ENCODE data around the gene ATP10B. TPM values are rescaled to one million over a fixed set of nuclear protein-coding genes. Genes with fewer than 3 reads are reported as not detected.
"Not testable (repeated sequence)": the region's sequence is repeated elsewhere in the genome, so short reads cannot be mapped to it uniquely, and the experiment has no call there.

Gene ATP10B, protein sequence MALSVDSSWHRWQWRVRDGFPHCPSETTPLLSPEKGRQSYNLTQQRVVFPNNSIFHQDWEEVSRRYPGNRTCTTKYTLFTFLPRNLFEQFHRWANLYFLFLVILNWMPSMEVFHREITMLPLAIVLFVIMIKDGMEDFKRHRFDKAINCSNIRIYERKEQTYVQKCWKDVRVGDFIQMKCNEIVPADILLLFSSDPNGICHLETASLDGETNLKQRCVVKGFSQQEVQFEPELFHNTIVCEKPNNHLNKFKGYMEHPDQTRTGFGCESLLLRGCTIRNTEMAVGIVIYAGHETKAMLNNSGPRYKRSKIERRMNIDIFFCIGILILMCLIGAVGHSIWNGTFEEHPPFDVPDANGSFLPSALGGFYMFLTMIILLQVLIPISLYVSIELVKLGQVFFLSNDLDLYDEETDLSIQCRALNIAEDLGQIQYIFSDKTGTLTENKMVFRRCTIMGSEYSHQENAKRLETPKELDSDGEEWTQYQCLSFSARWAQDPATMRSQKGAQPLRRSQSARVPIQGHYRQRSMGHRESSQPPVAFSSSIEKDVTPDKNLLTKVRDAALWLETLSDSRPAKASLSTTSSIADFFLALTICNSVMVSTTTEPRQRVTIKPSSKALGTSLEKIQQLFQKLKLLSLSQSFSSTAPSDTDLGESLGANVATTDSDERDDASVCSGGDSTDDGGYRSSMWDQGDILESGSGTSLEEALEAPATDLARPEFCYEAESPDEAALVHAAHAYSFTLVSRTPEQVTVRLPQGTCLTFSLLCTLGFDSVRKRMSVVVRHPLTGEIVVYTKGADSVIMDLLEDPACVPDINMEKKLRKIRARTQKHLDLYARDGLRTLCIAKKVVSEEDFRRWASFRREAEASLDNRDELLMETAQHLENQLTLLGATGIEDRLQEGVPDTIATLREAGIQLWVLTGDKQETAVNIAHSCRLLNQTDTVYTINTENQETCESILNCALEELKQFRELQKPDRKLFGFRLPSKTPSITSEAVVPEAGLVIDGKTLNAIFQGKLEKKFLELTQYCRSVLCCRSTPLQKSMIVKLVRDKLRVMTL (N-terminal part only)
- not detected in 2 replicates for total RNA-seq

DNA sequence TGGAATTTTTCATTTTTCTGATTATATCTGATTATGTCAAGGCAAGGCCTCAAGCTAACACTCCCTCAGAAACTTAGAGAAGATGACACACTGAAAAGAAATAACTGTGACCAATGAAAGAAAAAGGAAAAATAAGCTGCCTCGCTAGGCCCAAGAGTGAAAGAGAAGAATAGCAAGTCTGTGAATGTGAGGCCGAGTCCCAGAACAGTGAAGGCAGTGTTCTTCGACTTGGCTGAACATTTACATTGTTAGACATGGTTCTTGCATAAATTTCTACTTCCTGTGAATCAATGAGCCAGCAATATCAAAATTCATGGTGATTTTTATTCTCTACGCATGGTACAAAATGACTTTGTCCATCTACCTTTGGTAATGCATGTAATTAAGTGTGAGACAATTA is at the start of gene ATP10B:
TSS of gene ATP10B (minus strand) at position 163 of the 400 bp plus-strand sequence. CDS start 164,137 bp downstream, outside the sequence.
- Mint-ChIP-seq H3K4me1 (no peaks in the 10 kb centered on the region), H3K9me3 (no peaks in the 10 kb centered on the region), H3K27me3 (no peaks in the 10 kb centered on the region), H3K36me3 (ENCODE audit: low read depth) (no peaks in the 10 kb centered on the region), H3K4me3 (no peak within 1 kb of the TSS), H3K27ac (no peak within 1 kb of the TSS)
- intact Hi-C loops (cut with micrococcal nuclease): no loop called here
- no peak for DNase-seq

DNA sequence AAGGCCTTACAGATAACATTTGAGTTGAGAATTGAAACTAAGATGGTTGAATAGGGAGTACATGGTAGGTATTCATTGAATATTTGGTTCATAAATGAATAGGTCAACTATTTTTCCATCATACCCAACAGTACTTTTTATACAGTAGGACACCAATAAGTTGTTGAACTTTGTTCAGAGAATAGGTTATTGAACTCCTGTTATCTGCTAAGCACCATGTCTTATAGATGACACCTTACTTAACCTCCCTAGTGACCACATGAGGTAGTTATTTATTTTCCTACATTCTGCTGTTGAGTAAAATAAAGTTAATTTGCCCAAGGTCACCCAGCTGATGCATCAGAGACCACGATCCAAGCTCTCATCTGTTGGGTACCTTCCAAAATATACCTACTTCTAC is 49.6 kb upstream of the ATP10B start:
- no peaks in the 10 kb centered on the region for H3K9me3 Mint-ChIP-seq
- peaks cover 2% of the 10 kb centered on the region for H3K27me3 Mint-ChIP-seq
- intact Hi-C loops (cut with micrococcal nuclease): no loop called here
- no peaks in the 10 kb centered on the region for H3K4me1 Mint-ChIP-seq
- no peak for DNase-seq
- no peaks in the 10 kb centered on the region for H3K36me3 Mint-ChIP-seq (ENCODE audit: low read depth)
- no peak overlapping the region for H3K4me3 Mint-ChIP-seq
- H3K27ac Mint-ChIP-seq: no peak overlapping the region

DNA sequence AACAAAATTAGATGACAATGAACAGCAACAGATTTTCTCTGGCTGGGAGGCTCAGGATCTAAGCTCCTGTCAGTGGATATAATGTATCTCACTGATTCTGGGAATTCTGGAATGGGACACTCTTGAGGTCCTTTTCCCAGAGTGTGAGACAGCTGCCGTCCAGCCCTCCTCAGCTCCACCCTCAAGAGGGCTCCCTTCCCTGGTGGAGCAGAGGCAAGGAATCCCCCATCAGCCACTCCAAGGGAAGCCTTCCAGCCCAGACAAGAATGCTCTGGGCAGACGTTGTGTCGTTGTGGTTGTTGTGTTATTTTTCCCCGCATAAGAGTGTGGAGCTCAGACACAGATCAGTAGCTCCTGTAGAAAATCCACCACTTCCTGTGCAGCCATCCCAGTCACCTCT is 47.7 kb upstream of the ATP10B start:
- DNase-seq: no peak
- intact Hi-C loops (cut with micrococcal nuclease): no loop called here
- H3K4me1 Mint-ChIP-seq: no peaks in the 10 kb centered on the region
- H3K9me3 Mint-ChIP-seq: no peaks in the 10 kb centered on the region
- H3K27me3 Mint-ChIP-seq: peaks cover 2% of the 10 kb centered on the region
- no peak overlapping the region for H3K4me3 Mint-ChIP-seq
- no peak overlapping the region for H3K27ac Mint-ChIP-seq
- no peaks in the 10 kb centered on the region for H3K36me3 Mint-ChIP-seq (ENCODE audit: low read depth)

DNA sequence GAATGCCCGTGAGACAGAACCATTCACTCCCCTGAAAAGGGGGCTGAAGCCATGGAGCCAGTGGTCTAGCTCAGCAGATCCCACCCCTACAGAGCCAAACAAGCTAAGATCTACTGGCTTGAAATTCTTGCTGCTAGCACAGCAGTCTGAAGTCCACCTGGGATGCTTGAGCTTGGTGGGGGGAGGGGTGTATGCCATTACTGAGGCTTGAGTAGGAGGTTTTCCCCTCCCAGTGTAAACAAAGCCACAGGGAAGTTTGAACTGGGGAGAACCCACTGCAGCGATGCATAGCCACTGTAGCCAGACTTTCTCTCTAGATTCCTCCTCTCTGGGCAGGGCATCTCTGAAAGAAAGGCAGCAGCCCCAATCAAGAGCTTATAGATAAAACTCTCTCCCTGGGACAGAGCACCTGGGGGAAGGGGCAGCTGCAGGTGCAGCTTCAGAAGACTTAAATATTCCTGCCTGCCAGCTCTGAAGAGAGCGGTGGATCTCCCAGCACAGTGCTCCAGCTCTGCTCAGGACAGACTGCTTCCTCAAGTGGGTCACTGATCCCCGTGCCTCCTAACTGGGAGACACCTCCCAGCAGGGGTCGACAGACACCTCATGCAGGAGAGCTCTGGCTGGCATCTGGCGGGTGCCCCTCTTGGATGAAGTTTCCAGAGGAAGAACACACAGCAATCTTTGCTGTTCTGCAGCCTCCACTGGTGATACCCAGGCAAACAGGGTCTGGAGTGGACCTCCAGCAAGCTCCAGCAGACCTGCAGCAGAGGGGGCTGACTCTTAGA is 41.4 kb upstream of the ATP10B start:
- H3K27ac Mint-ChIP-seq; H3K36me3 Mint-ChIP-seq (ENCODE audit: low read depth); H3K4me3 Mint-ChIP-seq; H3K4me1 Mint-ChIP-seq; H3K27me3 Mint-ChIP-seq; H3K9me3 Mint-ChIP-seq; DNase-seq; intact Hi-C loops (cut with micrococcal nuclease): not testable (repeated sequence)

DNA sequence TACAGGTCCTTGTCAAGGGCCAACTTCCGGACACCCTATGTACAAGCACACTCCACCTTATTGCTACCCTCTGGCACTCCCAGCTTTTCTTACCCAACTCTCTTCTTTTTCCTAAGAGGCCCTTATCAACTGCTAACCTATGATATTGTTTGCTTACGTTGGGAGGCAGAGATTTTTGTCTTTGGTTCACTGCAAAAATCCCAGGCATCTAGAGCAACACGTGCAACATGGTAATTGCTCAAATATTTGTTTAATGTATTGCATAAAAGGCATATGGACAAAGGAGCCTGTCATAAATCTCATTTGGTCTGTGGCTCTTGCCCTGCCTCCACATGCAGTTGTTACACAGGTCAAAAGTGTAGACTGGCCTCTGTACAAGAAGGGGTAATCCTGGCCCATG is 35.8 kb upstream of the ATP10B start:
- DNase-seq: no peak
- Mint-ChIP-seq H3K9me3 (no peaks in the 10 kb centered on the region), H3K4me3 (no peak overlapping the region), H3K27ac (no peak overlapping the region), H3K27me3 (no peaks in the 10 kb centered on the region), H3K4me1 (no peaks in the 10 kb centered on the region), H3K36me3 (ENCODE audit: low read depth) (no peaks in the 10 kb centered on the region)
- intact Hi-C loops (cut with micrococcal nuclease): no loop called here

DNA sequence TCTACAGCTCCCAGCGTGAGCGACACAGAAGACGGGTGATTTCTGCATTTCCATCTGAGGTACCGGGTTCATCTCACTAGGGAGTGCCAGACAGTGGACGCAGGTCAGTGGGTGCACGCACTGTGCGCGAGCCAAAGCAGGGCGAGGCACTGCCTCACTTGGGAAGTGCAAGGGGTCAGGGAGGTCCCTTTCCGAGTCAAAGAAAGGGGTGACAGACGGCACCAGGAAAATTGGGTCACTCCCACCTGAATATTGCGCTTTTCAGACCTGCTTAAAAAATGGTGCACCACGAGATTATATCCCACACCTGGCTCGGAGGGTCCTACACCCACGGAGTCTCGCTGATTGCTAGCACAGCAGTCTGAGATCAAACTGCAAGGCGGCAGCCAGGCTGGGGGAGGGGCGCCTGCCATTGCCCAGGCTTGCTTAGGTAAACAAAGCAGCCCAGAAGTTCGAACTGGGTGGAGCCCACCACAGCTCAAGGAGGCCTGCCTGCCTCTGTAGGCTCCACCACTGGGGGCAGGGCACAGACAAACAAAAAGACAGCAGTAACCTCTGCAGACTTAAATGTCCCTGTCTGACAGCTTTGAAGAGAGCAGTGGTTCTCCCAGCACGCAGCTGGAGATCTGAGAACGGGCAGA is 21.7 kb upstream of the ATP10B start:
- H3K9me3 Mint-ChIP-seq; H3K4me1 Mint-ChIP-seq; H3K27ac Mint-ChIP-seq; H3K36me3 Mint-ChIP-seq (ENCODE audit: low read depth); intact Hi-C loops (cut with micrococcal nuclease); DNase-seq; H3K27me3 Mint-ChIP-seq; H3K4me3 Mint-ChIP-seq: not testable (repeated sequence)

DNA sequence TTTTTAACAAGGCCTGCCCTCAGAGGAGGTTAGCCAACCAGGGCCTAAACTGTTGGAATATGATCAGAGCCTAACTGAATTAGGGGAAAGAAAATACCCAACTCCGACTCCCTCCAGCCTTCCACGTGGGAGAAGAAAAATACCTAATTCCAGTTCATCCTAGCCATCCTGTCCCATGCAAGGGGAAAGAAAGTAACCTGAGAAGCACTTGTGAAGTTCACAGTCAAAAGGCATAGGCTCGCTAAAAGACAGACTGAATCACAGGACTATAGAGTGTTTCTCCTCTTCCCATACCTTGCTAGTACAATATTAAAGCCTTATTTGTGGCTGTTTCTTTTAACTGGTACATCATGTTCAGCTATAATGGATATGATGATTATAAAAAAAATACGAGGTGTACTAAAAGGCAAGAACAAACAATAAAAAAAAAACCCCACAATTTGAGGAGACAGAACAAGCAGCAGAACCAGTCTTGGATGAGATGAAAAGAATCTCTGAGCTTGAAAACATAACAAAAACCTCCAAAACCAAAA is 18.0 kb upstream of the ATP10B start:
- Mint-ChIP-seq H3K36me3 (ENCODE audit: low read depth) (no peaks in the 10 kb centered on the region), H3K4me1 (no peaks in the 10 kb centered on the region), H3K4me3 (no peak overlapping the region), H3K9me3 (peaks cover 4% of the 10 kb centered on the region), H3K27ac (no peak overlapping the region), H3K27me3 (no peaks in the 10 kb centered on the region)
- intact Hi-C loops (cut with micrococcal nuclease): no loop called here
- DNase-seq: no peak

DNA sequence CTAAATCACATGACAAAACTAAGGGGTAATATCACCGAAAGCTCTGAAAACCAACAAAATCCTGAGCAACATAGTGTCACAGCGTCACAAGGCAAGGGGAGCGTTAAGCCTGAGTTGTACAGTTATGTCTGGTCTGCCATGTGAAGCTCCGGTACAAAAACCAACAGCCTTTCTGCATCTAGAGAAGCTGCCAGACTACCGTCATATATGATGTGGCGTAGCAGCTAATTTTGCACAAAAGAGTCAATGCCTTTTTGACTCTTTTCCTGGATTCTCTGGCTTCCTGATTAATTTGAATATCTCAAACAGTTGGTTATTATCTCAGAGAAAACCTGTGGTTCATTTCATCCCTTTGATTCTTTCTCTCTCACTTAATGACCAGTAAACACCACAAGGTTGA is 16.0 kb upstream of the ATP10B start:
- H3K4me3 Mint-ChIP-seq: no peak overlapping the region
- no peak for DNase-seq
- peaks cover 4% of the 10 kb centered on the region for H3K9me3 Mint-ChIP-seq
- intact Hi-C loops (cut with micrococcal nuclease): no loop called here
- H3K36me3 Mint-ChIP-seq (ENCODE audit: low read depth): no peaks in the 10 kb centered on the region
- no peaks in the 10 kb centered on the region for H3K4me1 Mint-ChIP-seq
- H3K27ac Mint-ChIP-seq: no peak overlapping the region
- no peaks in the 10 kb centered on the region for H3K27me3 Mint-ChIP-seq

DNA sequence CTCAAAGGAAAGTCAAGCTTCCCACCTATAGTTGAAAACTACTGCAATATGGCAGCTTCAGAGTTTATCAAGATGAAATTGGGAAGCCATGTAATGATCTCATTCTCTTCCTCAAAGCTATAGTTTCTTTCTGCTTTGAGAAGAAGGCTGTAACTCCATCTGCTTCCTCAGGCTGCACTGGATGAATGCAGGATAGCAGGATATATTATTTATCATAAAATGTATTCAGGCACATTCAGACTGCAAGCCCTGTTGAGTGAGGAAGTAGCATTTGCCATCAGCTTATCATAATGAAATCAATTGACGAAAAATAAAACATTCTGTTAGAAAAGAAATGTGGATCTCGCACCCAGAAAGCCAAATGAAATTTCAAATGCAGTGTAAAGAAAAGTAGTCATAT is 560 bp downstream of the ATP10B start:
- Mint-ChIP-seq H3K27ac (no peak overlapping the region), H3K9me3 (no peaks in the 10 kb centered on the region), H3K4me3 (no peak overlapping the region), H3K36me3 (ENCODE audit: low read depth) (no peaks in the 10 kb centered on the region), H3K4me1 (no peaks in the 10 kb centered on the region), H3K27me3 (no peaks in the 10 kb centered on the region)
- intact Hi-C loops (cut with micrococcal nuclease): no loop called here
- no peak for DNase-seq

DNA sequence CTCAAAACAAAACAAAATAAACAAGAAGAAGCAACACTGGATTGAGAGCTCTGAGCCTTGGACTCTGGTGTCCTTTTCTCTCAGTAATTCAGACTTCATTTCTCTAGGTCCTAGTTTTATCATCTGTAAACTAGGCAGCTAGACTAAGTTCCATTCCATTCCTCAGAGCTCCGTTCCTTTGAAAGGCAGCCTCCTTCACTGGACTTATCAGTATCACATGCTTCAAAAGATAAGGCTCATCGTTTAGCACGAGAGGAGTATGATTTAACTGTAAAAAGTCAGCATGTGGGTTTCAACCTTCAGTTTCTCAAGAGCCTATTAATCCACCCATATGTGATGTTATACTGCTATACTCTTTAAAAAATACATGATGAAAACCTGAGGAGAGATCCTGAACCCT is 1.6 kb downstream of the ATP10B start:
- no peak for DNase-seq
- no peaks in the 10 kb centered on the region for H3K27me3 Mint-ChIP-seq
- no peaks in the 10 kb centered on the region for H3K9me3 Mint-ChIP-seq
- no peaks in the 10 kb centered on the region for H3K4me1 Mint-ChIP-seq
- H3K4me3 Mint-ChIP-seq: no peak overlapping the region
- intact Hi-C loops (cut with micrococcal nuclease): no loop called here
- no peak overlapping the region for H3K27ac Mint-ChIP-seq
- H3K36me3 Mint-ChIP-seq (ENCODE audit: low read depth): no peaks in the 10 kb centered on the region

DNA sequence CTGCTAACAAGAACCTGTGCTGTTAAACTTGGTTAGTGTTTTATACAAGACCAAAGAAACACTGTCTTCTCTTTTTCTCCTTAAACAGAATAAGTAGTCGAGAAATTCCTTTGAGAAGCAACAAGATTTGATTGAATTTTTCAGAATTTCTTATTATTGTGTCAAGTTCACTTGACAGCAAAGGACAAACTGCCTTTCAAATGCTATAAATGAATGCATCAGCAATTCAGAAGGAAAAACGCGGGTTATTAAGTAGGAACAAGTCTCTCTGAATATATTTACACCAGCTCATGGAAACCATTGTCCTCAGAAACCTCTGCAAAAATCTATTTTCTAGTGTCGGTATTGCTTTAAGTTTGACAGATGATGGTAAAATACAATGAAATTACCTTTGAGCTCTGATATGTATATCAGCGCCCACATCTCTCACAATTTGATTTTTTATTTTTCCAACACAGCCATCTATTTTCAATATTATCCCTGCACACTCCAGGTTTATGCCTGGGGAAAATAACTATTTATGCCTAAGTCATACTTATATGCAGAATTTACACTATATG is 4.4 kb downstream of the ATP10B start:
- H3K36me3 Mint-ChIP-seq (ENCODE audit: low read depth): no peaks in the 10 kb centered on the region
- H3K4me1 Mint-ChIP-seq: no peaks in the 10 kb centered on the region

DNA sequence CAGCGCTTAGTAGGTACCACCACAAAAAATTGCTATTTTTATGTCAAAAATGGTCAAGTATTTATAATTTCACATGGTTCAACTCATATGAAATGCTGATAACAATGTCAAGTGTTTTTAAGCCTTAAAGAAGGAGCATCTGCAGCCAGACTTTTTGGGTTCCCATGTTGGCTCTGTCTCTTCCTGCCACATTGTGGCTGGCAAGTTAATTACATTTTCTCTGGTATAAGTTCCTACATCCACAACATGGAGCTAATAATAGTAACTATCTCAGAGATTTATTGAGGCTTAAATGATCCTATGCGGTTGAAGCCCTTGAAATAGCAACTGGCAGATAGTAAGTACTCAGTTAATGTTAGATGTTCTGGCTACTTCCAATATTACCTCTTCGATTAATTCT is 5.4 kb downstream of the ATP10B start:
- Mint-ChIP-seq H3K27ac (no peak overlapping the region), H3K36me3 (ENCODE audit: low read depth) (no peaks in the 10 kb centered on the region), H3K27me3 (no peaks in the 10 kb centered on the region), H3K4me1 (no peaks in the 10 kb centered on the region), H3K4me3 (no peak overlapping the region), H3K9me3 (no peaks in the 10 kb centered on the region)
- intact Hi-C loops (cut with micrococcal nuclease): loop anchor here (2.0 kb wide), 1 partner anchor 338 kb away; no protein-coding TSS in a partner anchor
- no peak for DNase-seq

More for the DNA sequence above, 4.4 kb downstream of the ATP10B start:
- no peaks in the 10 kb centered on the region for H3K27me3 Mint-ChIP-seq
- H3K4me3 Mint-ChIP-seq: no peak overlapping the region
- H3K27ac Mint-ChIP-seq: no peak overlapping the region
- no peaks in the 10 kb centered on the region for H3K9me3 Mint-ChIP-seq
- intact Hi-C loops (cut with micrococcal nuclease): loop anchor here (2.0 kb wide), 1 partner anchor 339 kb away; no protein-coding TSS in a partner anchor
- DNase-seq: no peak

DNA sequence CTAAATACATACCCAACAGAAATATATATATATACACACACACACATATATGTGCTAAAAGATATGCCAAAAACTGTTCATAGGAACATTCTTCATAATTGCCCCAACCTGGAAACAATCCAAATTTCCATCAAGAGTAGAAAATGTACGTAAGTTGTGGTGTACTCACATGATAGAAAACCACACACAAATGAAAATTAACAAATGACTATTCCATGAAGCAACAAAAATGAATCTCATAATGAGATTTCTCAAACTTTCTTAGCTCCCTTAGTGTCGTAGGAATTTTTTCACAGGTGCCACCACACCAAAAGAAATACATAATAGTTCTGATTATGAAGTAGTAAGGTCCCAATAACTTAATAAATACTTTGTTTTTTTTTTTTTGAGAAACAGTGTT is 7.8 kb downstream of the ATP10B start:
- no peak overlapping the region for H3K27ac Mint-ChIP-seq
- intact Hi-C loops (cut with micrococcal nuclease): no loop called here
- H3K4me3 Mint-ChIP-seq: no peak overlapping the region
- H3K9me3 Mint-ChIP-seq: no peaks in the 10 kb centered on the region
- no peaks in the 10 kb centered on the region for H3K27me3 Mint-ChIP-seq
- H3K4me1 Mint-ChIP-seq: no peaks in the 10 kb centered on the region
- no peaks in the 10 kb centered on the region for H3K36me3 Mint-ChIP-seq (ENCODE audit: low read depth)
- DNase-seq: no peak
